HG02759 (cell line): Measurements from ENCODE around the gene RAB27B.

Experiments
- ATAC-seq: cut with Tn5 transposase; IDR thresholded peaks from one replicate; pipeline ENCODE4 v1.9.1; 2021; ENCODE audit warnings: mild to moderate bottlenecking, moderate library complexity; ENCODE audit not compliant: unreplicated experiment

RAB27B gene

GRCh38 chr18:54859667-54860421 is 31.6 kb downstream of the RAB27B start:
- ATAC-seq = no peak

- no peak for ATAC-seq
Observed at GRCh38 chr18:54860941-54861340, 32.7 kb downstream of the RAB27B start.

GRCh38 chr18:54867131-54867530 is 38.9 kb downstream of the RAB27B start:
- ATAC-seq = no peak

- ATAC-seq = no peak
Observed at GRCh38 chr18:54871231-54871630, 43.0 kb downstream of the RAB27B start.

GRCh38 chr18:54872681-54873080 is 44.4 kb downstream of the RAB27B start:
- ATAC-seq = no peak

GRCh38 chr18:54873884-54874255 is 45.6 kb downstream of the RAB27B start:
- ATAC-seq = no peak

- no peak for ATAC-seq
Observed at GRCh38 chr18:54875063-54875462, 46.8 kb downstream of the RAB27B start.

- no peak for ATAC-seq
Observed at GRCh38 chr18:54877076-54877475, 48.8 kb downstream of the RAB27B start.

GRCh38 chr18:54878159-54878622 is 49.9 kb downstream of the RAB27B start:
- ATAC-seq = no peak

- ATAC-seq = no peak
Observed at GRCh38 chr18:54878659-54879358, 50.5 kb downstream of the RAB27B start.

GRCh38 chr18:54879691-54880090 is 51.4 kb downstream of the RAB27B start:
- ATAC-seq = no peak

GRCh38 chr18:54880395-54881105 is 52.3 kb downstream of the RAB27B start:
- no peak for ATAC-seq

- ATAC-seq = no peak
Observed at GRCh38 chr18:54881229-54881768, 53.0 kb downstream of the RAB27B start.

- ATAC-seq = no peak
Observed at GRCh38 chr18:54882318-54882717, 54.0 kb downstream of the RAB27B start.

GRCh38 chr18:54883816-54884604 is 55.7 kb downstream of the RAB27B start:
- no peak for ATAC-seq

GRCh38 chr18:54888378-54888777 is 60.1 kb downstream of the RAB27B start:
- ATAC-seq = no peak

GRCh38 chr18:54888933-54889332 is 60.7 kb downstream of the RAB27B start:
- ATAC-seq = no peak

- no peak for ATAC-seq
Observed at GRCh38 chr18:54899500-54899899, 71.2 kb downstream of the RAB27B start.

- ATAC-seq = no peak
Observed at GRCh38 chr18:54900290-54900689, 72.0 kb downstream of the RAB27B start.

GRCh38 chr18:54904581-54904980 is 76.3 kb downstream of the RAB27B start:
- no peak for ATAC-seq

- no peak for ATAC-seq
Observed at GRCh38 chr18:54905629-54906028, 77.4 kb downstream of the RAB27B start.
